OCI-LY7 (cell line): ENCODE results near the gene PLCB1. TPM values are rescaled to one million over a fixed set of nuclear protein-coding genes. Genes with fewer than 3 reads are reported as not detected.

Experiments used
- BruUV-seq: library from RNA; stranded (reverse); fragments of 400-500 nt; replicated peaks from 2 replicates; lab custom pipeline; 2021; lab: Mats Ljungman, UMichigan
- CTCF ChIA-PET: fragments of 300-600 bp; sonication (Branson Sonifier 250); formaldehyde crosslinking; loops from one replicate; lab custom pipeline; 2022; ENCODE audit warnings: antibody characterized with exemption; ENCODE audit not compliant: unreplicated experiment; lab: Charles Lee
- POLR2A ChIA-PET: fragments of 300-600 bp; sonication (Branson Sonifier 250); formaldehyde crosslinking; loops from one replicate; lab custom pipeline; 2022; ENCODE audit warnings: antibody characterized with exemption; lab: Charles Lee
- DNase-seq: peaks from one replicate; pipeline ENCODE4 v3.0.0-alpha.2; 2015; ENCODE audit warnings: low spot score
- H2AFZ ChIP-seq: fragments of 200-600 bp; sonication (generic), shearing (Covaris generic); 2 replicates; pipeline ENCODE4 v1.6.1; 2014; ENCODE audit warnings: mild to moderate bottlenecking, antibody characterized with exemption, low read length, moderate library complexity
- H3K27ac ChIP-seq: fragments of 200-600 bp; sonication (generic); 2 replicates; pipeline ENCODE4 v1.5.1; 2014; ENCODE audit warnings: mixed run types, low read depth, mild to moderate bottlenecking, moderate library complexity, low read length, inconsistent platforms; ENCODE audit not compliant: poor library complexity, severe bottlenecking
- H3K36me3 ChIP-seq: fragments of 200-600 bp; sonication (generic); 2 replicates; pipeline ENCODE4 v1.6.1; 2014; ENCODE audit warnings: mild to moderate bottlenecking, antibody characterized with exemption, low read length, moderate library complexity, mixed read lengths; ENCODE audit not compliant: insufficient read depth
- H3K4me1 ChIP-seq: fragments of 200-600 bp; sonication (generic); 2 replicates; pipeline ENCODE4 v1.5.1; 2014; ENCODE audit warnings: mild to moderate bottlenecking, low read length; ENCODE audit not compliant: insufficient read depth, poor library complexity, severe bottlenecking
- H3K4me2 ChIP-seq: fragments of 200-600 bp; sonication (generic); 2 replicates; pipeline ENCODE4 v1.6.1; 2014; ENCODE audit warnings: mild to moderate bottlenecking, low read length
- H3K4me3 ChIP-seq: fragments of 200-600 bp; sonication (generic); 2 replicates; pipeline ENCODE4 v1.5.1; 2014; ENCODE audit warnings: mild to moderate bottlenecking, low read depth, low read length; ENCODE audit not compliant: poor library complexity, severe bottlenecking
- H3K79me2 ChIP-seq: fragments of 200-600 bp; sonication (generic); 2 replicates; pipeline ENCODE4 v1.6.1; 2016; ENCODE audit warnings: low read depth, mild to moderate bottlenecking, low read length, moderate library complexity, mixed read lengths; ENCODE audit not compliant: insufficient read depth
- H3K9me2 ChIP-seq: fragments of 200-600 bp; sonication (generic); 2 replicates; pipeline ENCODE4 v1.6.1; 2016; ENCODE audit warnings: mild to moderate bottlenecking, low read length, mixed read lengths; ENCODE audit not compliant: insufficient read depth
- H3K9me3 ChIP-seq: fragments of 200-600 bp; sonication (generic); 2 replicates; pipeline ENCODE4 v1.6.1; 2014; ENCODE audit warnings: mild to moderate bottlenecking, mixed run types, low read length, mixed read lengths
- H4K20me1 ChIP-seq: fragments of 200-600 bp; sonication (generic); 2 replicates; pipeline ENCODE4 v1.6.1; 2014; ENCODE audit warnings: mild to moderate bottlenecking, antibody characterized with exemption, low read length, moderate library complexity, mixed read lengths; ENCODE audit not compliant: insufficient read depth
- CTCF ChIP-seq: fragments of 200-600 bp; sonication (generic); conservative IDR thresholded peaks from 2 replicates; pipeline ENCODE4 v1.5.1; 2014; ENCODE audit warnings: mild to moderate bottlenecking, antibody characterized with exemption, low read length, moderate library complexity, mixed read lengths
- EZH2phosphoT487 ChIP-seq: fragments of 200-600 bp; sonication (generic); IDR thresholded peaks from 2 replicates; pipeline ENCODE4 v1.6.1; 2018; ENCODE audit warnings: low read depth, borderline replicate concordance, mild to moderate bottlenecking, mixed run types, antibody characterized with exemption, low read length, moderate library complexity, mixed read lengths
- intact Hi-C: fragments of 100-400 bp; cut with micrococcal nuclease; formaldehyde crosslinking; loops from one replicate; pipeline ENCODE4 v1.10.0; 2022; ENCODE audit not compliant: unreplicated experiment
- total RNA-seq, 2 experiments: library from RNA; depleted of rRNA in 1 of 2; stranded (reverse); fragments of >200 nt in 1 of 2; shearing (Covaris generic) in 1 of 2; gene quantifications; 2 replicates each; pipeline ENCODE4 v1.2.3, GENCODE V29; 2014 to 2022

Gene PLCB1
- total RNA-seq, 2 experiments from 2014 or later = 14.6 to 30.5 TPM

GRCh38 chr20:8321001-8321400 lies 188.9 kb downstream of the PLCB1 start:
- Histone ChIP-seq H3K4me2 (no peak overlapping the region), H3K27ac (no peak overlapping the region), H3K4me1 (no peaks in the 10 kb centered on the region), H2AFZ (no peak overlapping the region), H4K20me1 (no peaks in the 10 kb centered on the region), H3K4me3 (no peak overlapping the region), H3K9me3 (no peaks in the 10 kb centered on the region), H3K9me2 (no peaks in the 10 kb centered on the region), H3K79me2 (no peaks in the 10 kb centered on the region), H3K36me3 (no peaks in the 10 kb centered on the region)
- DNase-seq = no peak
- POLR2A ChIA-PET = no interaction called here
- CTCF ChIA-PET = no interaction called here
- BruUV-seq = no TSS peak
- TF ChIP-seq CTCF (no peak), EZH2phosphoT487 (no peak)
- intact Hi-C loops = no loop called here

- TF ChIP-seq CTCF (no peak), EZH2phosphoT487 (no peak)
- no TSS peak for BruUV-seq
- H2AFZ ChIP-seq = no peak overlapping the region
- H3K4me2 ChIP-seq = no peak overlapping the region
- no peak overlapping the region for H3K4me3 ChIP-seq
- H3K36me3 ChIP-seq = no peaks in the 10 kb centered on the region
- no peaks in the 10 kb centered on the region for H4K20me1 ChIP-seq
- no peaks in the 10 kb centered on the region for H3K9me2 ChIP-seq
- DNase-seq = no peak
- CTCF ChIA-PET = no interaction called here
- H3K4me1 ChIP-seq = no peaks in the 10 kb centered on the region
- intact Hi-C loops = no loop called here
- POLR2A ChIA-PET = interaction anchor here (0.6 to 1.4 kb wide), 3 partner anchors 8 to 34 kb away, joined by 3 to 5 read pairs (median 3); no protein-coding TSS in a partner anchor
- no peaks in the 10 kb centered on the region for H3K9me3 ChIP-seq
- H3K27ac ChIP-seq = no peak overlapping the region
- H3K79me2 ChIP-seq = no peaks in the 10 kb centered on the region
These were observed 190.7 kb downstream of the PLCB1 start for GRCh38 chr20:8322662-8323217.

- TF ChIP-seq CTCF (no peak), EZH2phosphoT487 (no peak)
- Histone ChIP-seq H3K4me2 (no peak overlapping the region), H2AFZ (no peak overlapping the region), H3K4me3 (no peak overlapping the region), H3K27ac (no peak overlapping the region), H3K9me2 (no peaks in the 10 kb centered on the region), H3K9me3 (no peaks in the 10 kb centered on the region), H4K20me1 (no peaks in the 10 kb centered on the region), H3K79me2 (no peaks in the 10 kb centered on the region), H3K4me1 (no peaks in the 10 kb centered on the region), H3K36me3 (no peaks in the 10 kb centered on the region)
- ChIA-PET POLR2A (interaction anchor here (0.5 to 0.6 kb wide), 2 partner anchors 658 to 1282 kb away, joined by 4 read pairs; no protein-coding TSS in a partner anchor), CTCF (no interaction called here)
- no peak for DNase-seq
- no TSS peak for BruUV-seq
- intact Hi-C loops = no loop called here
These were observed 194.1 kb downstream of the PLCB1 start for GRCh38 chr20:8326191-8326590.
